SJSA1 (cell line): ENCODE measurements around the gene EXO5. TPM values are rescaled to one million over a fixed set of nuclear protein-coding genes. Genes with fewer than 3 reads are reported as not detected.

Source experiments
- DNase-seq, 2 experiments: peaks; one replicate each; pipeline ENCODE4 v3.0.0-alpha.2; 2015 to 2020; ENCODE audit warnings: low spot score in 2 of 2, low read depth in 1 of 2
- H3K27ac ChIP-seq: fragments of 250-450 bp; sonication (Bioruptor Pico); 2 replicates; pipeline ENCODE4 v1.5.1; 2020; ENCODE audit warnings: mild to moderate bottlenecking, moderate library complexity
- H3K27me3 ChIP-seq: fragments of 250-450 bp; sonication (Bioruptor Pico); replicated peaks from 2 replicates; pipeline ENCODE4 v1.5.1; 2020; ENCODE audit warnings: mild to moderate bottlenecking, moderate library complexity
- H3K36me3 ChIP-seq: fragments of 250-450 bp; sonication (Bioruptor Pico); 2 replicates; pipeline ENCODE4 v1.5.1; 2020; ENCODE audit warnings: mild to moderate bottlenecking
- H3K4me1 ChIP-seq: fragments of 250-450 bp; sonication (Bioruptor Pico); replicated peaks from 2 replicates; pipeline ENCODE4 v1.6.1; 2021; ENCODE audit warnings: mild to moderate bottlenecking
- H3K4me3 ChIP-seq: fragments of 250-450 bp; sonication (Bioruptor Pico); 2 replicates; pipeline ENCODE4 v1.5.1; 2020; ENCODE audit warnings: mild to moderate bottlenecking
- H3K9me3 ChIP-seq: fragments of 250-450 bp; sonication (Bioruptor Pico); replicated peaks from 2 replicates; pipeline ENCODE4 v1.5.1; 2020; ENCODE audit warnings: mild to moderate bottlenecking
- total RNA-seq: library from RNA; depleted of rRNA; stranded (reverse); fragments of >200 nt; shearing (Covaris generic); gene quantifications from 2 replicates; pipeline ENCODE4 v1.2.3, GENCODE V29; 2014; rRNA removed

The EXO5 gene
- total RNA-seq, 1 experiment from 2014 or later: 20.4 TPM

GRCh38 chr1:40564506-40564905, 55.9 kb downstream of the EXO5 start:
- H3K4me3 ChIP-seq: no peak overlapping the region
- peaks cover 2% of the 10 kb centered on the region; the same call in 1 of the 2 replicates for H3K9me3 ChIP-seq
- no peak overlapping the region for H3K27ac ChIP-seq
- no peaks in the 10 kb centered on the region for H3K4me1 ChIP-seq
- DNase-seq: no peak
- H3K27me3 ChIP-seq: no peaks in the 10 kb centered on the region
- no peaks in the 10 kb centered on the region for H3K36me3 ChIP-seq

- no peak overlapping the region for H3K4me3 ChIP-seq
- no peaks in the 10 kb centered on the region for H3K4me1 ChIP-seq
- no peaks in the 10 kb centered on the region for H3K36me3 ChIP-seq
- H3K27me3 ChIP-seq: no peaks in the 10 kb centered on the region
- peaks cover 2% of the 10 kb centered on the region; the same call in 1 of the 2 replicates for H3K9me3 ChIP-seq
- H3K27ac ChIP-seq: no peak overlapping the region
- DNase-seq: no peak
Measured at GRCh38 chr1:40564913-40565312, 56.3 kb downstream of the EXO5 start.

Other genes starting within 250 kb of the EXO5 start
- gene COL9A2, start 191.5 kb upstream of the EXO5 start, total RNA-seq: 0.06 and 0.39 TPM in 2 replicates
- gene SMAP2, start 135.0 kb upstream of the EXO5 start, total RNA-seq: 31.9 and 37.1 TPM in 2 replicates
- 2.3 and 4.2 TPM in 2 replicates for gene ZFP69B, start 58.3 kb upstream of the EXO5 start, total RNA-seq
- 4.9 and 5.6 TPM in 2 replicates for gene ZFP69, start 31.5 kb upstream of the EXO5 start, total RNA-seq
- 8.1 and 8.6 TPM in 2 replicates for gene ZNF684, start 22.9 kb downstream of the EXO5 start, total RNA-seq
- gene RIMS3, start 156.9 kb downstream of the EXO5 start, total RNA-seq: 0.68 and 0.78 TPM in 2 replicates
- 23.5 and 32.5 TPM in 2 replicates for gene NFYC, start 182.9 kb downstream of the EXO5 start, total RNA-seq